Measurements from ENCODE around the gene GNG12. TPM values are rescaled to one million over a fixed set of nuclear protein-coding genes. Genes with fewer than 3 reads are reported as not detected.

Gene GNG12
- total RNA-seq, 1 donor from 2014 or later = 182 TPM

- no peak for DNase-seq
Observed at GRCh38 chr1:67839826-67840225, 6.6 kb upstream of the GNG12 start.

- DNase-seq = peak; percentile 57
Observed at GRCh38 chr1:67838180-67838910, 5.1 kb upstream of the GNG12 start.

GRCh38 chr1:67836769-67837168 lies 3.5 kb upstream of the GNG12 start:
- no peak for DNase-seq

DNA sequence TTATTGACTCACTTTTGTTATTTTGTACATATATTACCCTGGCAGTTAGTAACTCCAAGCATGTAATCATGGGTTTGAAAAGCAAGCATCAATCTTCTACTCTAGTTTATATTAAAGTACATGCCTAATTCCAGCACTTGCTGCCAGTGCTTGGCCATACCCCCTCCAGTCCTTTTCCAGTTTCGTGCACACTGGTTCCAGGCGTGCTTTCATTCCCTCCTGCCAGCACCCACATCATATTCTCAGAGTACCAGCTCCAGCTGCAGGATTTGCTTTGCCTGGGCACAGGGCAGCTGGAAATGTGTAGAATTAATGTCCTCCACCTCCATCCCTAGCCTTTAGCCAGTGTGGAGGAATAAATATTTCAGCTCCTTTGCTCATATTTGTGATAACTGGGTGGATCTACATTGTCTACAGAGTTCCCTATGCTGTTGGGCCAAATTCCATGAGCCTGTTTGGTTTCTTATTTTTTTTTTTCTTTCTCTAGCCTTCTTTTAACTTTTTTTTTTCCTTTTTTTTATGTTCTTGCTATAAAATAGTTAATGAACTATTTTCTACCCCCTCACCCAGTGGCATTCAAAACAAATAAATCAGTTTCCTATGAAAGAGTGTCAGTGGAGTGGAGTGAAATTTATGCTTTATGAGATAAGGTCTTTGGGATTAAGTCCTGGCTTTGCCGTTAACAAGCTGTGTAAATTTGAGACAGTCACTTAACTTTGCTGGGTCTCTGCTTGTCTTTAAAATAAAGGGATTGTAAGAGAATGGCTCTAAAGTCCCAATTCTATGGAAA lies 2.6 kb upstream of the GNG12 start:
- DNase-seq = no peak

DNA sequence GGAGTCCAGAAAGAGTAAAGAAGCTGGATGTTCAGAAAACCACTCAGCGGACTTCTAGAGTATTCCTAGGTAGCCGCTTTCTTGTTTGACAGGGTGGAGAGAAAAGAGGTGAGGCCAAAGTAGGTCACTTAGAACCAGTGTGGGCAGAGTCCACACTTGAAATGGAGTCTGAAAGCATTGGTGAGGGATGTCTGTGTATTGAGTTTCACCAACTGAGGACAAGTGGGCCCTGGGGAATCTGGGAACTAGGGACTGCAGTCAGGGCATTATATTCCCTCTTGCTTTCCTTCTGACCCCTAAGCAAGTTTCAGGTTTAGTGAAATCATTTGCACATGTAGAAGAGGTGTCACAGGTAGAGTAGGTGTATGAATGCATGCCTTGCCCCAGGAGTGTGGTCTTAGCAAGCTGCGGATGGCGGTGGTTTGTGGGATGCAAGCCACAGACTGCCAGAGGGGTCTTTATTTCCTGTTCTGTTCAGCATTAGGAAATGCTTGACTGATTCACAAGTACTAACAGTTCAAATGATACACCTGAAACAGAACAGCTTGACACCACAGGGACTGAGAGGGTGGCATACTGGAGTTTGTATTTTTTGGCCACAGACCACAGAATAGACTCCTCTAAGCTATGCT lies 1.1 kb upstream of the GNG12 start:
- no peak for DNase-seq

- DNase-seq = peak; percentile 76
Observed at GRCh38 chr1:67833602-67833940, 304 bp upstream of the GNG12 start.

DNA sequence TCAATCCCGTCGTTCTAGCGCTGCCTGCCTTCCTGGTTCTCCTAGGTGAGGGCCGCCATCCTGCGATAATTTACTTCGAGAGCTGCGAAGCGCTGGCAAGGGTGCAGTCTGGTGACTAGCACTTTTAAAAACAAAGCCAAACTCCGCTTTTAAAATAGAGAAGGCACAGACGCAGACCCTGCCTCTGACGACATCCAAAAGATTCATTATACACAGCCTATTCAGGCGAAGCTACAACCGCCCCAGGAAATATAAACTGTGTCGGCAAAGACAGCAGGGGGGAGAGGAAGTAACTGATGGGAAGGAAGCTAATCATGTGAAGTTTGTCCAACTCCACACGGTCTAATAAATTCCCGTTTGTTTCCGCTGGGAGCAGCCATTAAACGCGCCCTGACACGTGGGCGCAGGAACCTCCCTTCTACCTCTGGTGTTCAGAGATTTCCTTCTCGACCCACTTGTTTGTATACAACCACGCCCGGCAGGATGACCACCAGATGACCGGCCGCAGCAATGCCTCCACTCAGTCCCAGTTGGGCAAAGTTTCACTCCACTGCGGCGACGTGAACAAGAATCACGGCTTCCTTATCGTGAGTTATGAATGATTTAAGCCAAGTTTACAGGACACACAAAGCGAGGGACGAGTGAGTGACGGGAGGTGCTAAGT lies 1.3 kb downstream of the GNG12 start:
- peak; percentile 86 for DNase-seq

GRCh38 chr1:67830928-67831830 lies 2.1 kb downstream of the GNG12 start:
- DNase-seq = peak; percentile 34

GRCh38 chr1:67830226-67830625 lies 3.0 kb downstream of the GNG12 start:
- peak; percentile 87 for DNase-seq

DNA sequence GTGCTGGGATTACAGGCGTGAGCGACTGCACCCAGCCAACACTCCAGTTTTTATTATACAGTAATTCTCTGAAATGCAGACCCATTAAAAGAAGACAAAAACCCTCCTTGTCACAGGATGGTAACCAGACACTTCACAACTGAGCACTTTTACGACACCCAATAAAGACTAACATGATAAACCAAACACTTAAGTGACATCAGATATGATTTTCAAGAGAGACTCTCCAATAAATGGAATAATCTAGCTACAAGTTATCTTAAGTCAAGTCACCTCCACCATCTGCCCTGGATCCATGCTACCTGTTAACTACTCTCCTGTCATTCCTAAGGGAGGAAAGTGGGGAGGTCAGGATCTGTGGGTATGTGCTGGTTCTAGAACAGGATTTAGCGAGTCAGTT lies 5.6 kb downstream of the GNG12 start:
- no peak for DNase-seq

GRCh38 chr1:67825591-67825990 lies 7.7 kb downstream of the GNG12 start:
- DNase-seq = no peak

DNA sequence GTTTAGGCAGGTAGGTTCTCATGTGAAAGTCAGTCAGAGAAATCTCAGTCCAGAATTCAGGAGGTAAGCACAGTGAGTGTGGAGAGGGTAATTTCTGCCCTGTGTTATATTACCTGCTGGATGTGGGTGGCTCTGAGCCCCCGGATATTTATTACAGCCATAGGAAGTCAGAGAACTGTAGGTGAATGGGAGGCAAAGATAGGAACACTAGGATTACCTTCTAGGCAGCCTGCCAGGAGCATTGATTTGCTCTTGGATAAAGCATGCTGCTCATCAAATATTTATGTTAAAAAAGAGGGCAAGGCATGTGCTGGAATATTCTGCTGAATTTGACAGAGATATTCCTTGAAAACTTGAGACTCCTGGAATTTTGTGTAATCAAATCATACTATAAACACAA lies 8.5 kb downstream of the GNG12 start:
- DNase-seq = no peak

DNA sequence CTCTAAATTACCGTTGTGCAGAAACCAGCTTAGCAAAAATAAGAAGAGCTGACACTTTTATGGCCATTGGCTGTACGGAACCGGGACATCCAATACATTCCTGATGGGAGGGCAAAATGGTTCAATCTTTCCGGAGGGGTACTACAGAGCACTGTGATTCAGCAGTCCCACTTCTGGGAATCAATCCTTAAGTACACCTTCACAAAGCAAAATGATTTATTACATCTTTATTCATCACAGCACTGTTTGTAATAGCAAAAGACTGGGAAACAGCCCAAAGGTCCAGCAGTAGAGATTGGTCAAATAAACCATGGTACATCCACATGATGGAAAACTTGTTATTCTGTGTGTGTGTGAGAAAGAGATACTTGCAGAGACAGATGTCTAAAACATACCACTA lies 9.7 kb downstream of the GNG12 start:
- DNase-seq = no peak

DNA sequence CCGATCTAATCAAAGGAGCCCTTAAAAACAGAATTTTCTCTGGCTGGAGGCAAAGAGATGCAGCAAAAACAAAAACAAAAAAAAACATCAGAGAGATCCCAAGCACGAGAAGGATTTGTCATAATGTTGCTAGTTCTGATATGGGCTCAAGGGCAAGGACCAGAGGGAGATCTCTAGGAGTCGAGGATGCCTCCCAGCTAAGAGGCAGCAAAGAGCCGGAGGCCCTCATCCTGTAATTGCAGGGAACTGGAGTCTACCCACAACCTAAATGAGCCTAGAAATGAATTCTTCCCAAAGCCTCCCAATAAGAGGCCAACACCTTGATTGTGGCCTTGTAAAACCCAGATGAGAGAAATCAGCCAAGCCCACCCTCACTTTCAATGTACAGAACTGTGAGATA lies 12.0 kb downstream of the GNG12 start:
- DNase-seq = no peak

DNA sequence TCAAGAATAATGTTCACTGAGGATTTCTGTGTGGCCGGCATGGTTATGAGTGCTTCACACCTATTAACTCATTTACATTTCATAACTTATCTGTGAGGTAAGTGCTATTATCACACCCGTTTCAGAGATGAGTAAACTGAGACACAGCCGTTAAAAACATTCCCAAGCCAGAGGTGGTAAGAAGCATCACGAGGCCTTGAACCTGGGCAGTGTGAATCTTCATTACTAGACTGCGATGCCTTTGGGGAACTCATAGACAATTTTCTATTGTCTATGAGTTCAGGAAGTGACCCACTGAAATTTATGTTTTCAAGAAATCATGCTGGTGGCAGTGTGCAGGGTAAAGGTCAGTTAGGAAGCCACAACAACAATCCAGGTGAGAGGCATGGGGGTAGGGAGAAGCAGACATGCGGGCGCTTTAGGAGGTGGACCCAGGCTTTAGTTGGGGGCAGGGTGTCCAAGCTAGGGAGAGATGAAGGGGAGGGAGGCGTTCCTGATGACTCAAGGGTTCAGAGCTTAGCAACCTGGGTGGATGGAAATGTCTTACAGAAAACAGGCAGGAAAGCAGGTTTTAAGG lies 14.5 kb downstream of the GNG12 start:
- peak; percentile 31 for DNase-seq

- DNase-seq = no peak
Observed at GRCh38 chr1:67818162-67818561, 15.1 kb downstream of the GNG12 start.

DNA sequence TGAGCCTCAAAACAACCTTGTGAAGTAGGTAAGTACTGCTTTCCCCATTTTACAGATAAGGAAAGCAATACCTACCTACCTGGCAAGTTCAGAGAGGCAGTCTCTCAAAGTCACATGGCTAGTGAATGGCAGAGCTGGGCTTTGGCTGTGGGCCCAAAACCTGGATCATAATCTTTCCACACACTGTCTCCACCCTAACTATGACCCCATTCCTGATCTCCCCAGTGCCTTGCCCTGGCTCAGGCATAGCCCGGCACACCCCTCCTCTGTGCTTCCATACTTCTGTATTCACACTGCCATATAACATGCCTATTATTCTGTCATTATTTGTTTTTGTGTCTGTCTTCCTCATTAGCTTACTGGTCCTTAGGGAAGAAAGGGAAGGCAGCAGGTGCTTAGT lies 15.9 kb downstream of the GNG12 start:
- no peak for DNase-seq

GRCh38 chr1:67816506-67816905 lies 16.8 kb downstream of the GNG12 start:
- no peak for DNase-seq

GRCh38 chr1:67816095-67816475 lies 17.2 kb downstream of the GNG12 start:
- DNase-seq = no peak

DNA sequence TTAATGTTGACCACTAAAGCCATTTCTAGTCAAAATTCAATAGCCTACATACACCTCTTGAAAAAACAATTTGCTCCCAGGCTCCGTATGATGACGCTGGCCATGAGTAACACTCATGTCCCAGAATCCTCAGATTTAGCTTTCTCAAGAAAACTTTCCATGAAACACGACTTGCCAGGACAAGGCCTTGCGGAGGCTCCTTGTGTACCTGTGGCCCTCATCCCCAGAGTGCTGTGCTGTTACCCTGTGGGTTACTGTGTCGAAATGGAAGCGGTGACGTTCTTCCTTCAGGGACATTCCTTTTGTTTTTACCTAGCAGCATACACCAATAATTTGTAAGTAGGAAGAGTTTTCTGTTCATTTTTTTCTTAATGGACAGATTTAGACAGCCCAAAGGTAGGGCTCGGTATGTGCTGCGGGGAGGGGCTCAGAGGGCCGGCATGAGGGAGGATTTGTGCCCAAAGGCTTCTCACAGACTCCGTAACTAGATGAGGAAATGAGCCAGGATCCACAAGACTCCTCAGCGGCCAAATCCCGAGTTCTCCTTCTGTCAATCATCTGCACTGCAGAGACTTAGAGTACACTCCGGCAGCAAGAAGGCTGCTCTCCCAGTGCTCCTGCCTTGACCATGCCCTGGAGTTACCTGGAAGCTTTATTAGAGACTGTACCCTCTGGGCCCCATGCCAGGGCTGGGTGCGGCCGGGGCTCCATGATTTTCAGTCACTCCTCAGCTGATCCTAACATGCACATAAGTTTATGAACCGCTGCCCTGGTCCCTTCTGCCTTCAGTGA lies 17.8 kb downstream of the GNG12 start:
- no peak for DNase-seq
